AG09309 (cell line): Measurements from ENCODE around the gene FILIP1L.

Source experiments
- DNase-seq: peaks from one replicate; pipeline ENCODE4 v3.0.0-alpha.2; 2010; ENCODE audit warnings: low read depth
- H3K4me3 ChIP-seq: 2 replicates; pipeline ENCODE4 v1.5.1; 2011; ENCODE audit warnings: mild to moderate bottlenecking, low read depth, low read length, moderate library complexity; ENCODE audit not compliant: control insufficient read depth
- CTCF ChIP-seq: IDR thresholded peaks from 2 replicates; pipeline ENCODE4 v1.5.1; 2011; ENCODE audit warnings: mild to moderate bottlenecking, low read depth, low read length, inconsistent platforms; ENCODE audit not compliant: insufficient read depth, control insufficient read depth; ENCODE audit errors: missing control alignments

Gene FILIP1L

DNA sequence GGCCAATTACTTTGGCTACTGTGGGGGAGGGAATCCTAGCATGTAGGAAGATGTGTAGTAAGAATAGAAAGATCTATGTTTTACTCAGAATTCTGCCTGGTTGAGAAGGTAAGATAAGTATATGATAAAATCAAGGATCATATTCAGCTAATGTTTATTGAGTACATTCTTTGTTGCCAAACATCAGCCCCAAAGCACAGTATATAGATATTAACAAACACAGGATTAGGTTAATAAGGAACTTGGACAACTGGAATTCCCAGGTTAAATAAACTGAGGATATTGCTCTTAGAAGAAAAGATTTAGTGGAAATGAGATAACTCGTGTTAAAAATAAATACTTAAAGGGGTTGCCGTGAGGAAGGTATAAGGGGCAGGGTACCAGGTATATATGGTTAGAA, 129.6 kb downstream of the FILIP1L start:
- TF ChIP-seq CTCF: no peak
- no peak for DNase-seq
- H3K4me3 ChIP-seq: no peak overlapping the region

DNA sequence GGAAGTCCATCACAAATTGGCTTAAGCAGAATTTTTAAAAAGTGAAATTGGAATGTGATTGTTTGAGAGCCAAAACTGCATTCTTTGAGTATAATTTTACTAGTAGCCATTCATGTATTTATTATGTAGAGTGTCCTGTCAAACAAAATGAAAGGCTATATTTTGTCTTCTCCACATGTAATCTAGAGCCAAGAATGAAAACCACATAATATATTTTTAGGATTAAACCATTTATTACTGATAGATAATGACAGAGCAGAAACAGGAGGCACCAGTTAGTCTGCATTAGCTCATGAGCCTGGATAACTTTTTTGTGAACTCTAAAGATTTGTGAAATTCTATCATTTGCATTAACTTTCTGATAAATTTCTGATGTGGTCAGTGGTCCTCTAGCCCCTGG, 130.2 kb downstream of the FILIP1L start:
- no peak for TF ChIP-seq CTCF
- H3K4me3 ChIP-seq: no peak overlapping the region
- DNase-seq: no peak

DNA sequence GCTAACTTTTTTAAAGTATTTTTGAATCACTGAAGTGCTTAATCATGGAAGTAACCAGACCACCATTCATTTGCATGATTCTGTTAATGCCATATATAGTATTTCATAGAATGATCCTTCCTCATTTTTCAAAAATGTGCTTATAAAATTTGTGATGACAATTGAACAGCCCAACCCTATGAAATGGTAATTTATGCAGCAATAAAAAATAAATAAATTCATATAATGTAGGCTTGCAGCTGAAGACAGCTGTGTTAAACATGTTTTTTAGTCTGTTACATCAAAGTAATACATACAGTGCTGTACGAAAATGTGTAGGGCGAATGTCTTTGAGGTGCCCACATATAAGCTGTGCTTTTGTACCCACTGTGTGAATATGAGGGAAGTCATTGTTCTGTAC, 131.7 kb downstream of the FILIP1L start:
- no peak for DNase-seq
- TF ChIP-seq CTCF: no peak
- no peak overlapping the region for H3K4me3 ChIP-seq

- no peak for DNase-seq
- TF ChIP-seq CTCF: no peak
Observed at GRCh38 chr3:99981138-99981537, 133.2 kb downstream of the FILIP1L start.

DNA sequence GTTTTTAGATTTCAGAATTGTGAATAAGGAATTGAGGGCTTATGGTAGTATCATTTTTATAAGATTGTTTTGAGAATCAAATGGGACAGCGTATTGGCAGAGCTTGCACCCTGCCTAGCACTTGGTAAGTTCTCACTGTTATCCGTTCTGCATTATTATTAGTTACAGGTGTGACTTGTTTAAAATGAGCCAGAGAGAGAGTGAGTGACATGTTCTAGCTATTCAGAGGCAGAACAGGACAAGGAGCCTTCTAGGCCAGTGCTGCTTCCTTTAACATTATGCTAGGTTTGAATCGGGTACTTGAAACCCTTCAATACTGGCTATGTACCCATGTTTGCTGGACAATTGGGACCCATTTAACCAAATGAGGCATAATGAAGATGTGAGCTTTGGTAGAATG, 133.7 kb downstream of the FILIP1L start:
- DNase-seq: no peak
- no peak for TF ChIP-seq CTCF
- no peak overlapping the region for H3K4me3 ChIP-seq

More at GRCh38 chr3:99981138-99981537, 133.2 kb downstream of the FILIP1L start:
- H3K4me3 ChIP-seq: no peak overlapping the region

DNA sequence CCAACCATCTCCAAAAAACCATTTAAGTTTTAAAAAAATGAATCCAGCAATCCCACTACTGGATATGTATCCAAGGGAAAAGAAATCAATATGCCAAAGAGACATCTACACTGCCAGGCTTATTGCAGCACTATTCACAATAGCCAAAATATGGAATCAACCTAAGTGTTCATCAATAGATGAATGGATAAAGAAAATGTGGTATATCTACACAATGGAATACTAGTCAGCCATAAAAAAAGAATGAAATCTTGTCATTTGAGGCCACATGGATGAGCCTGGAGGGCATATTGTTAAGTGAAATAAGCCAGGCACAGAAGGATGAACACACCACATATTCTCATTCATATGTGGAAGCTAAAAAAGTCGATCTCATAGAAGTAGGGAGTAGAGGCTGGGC, 136.1 kb downstream of the FILIP1L start:
- TF ChIP-seq CTCF: no peak
- no peak overlapping the region for H3K4me3 ChIP-seq
- no peak for DNase-seq

DNA sequence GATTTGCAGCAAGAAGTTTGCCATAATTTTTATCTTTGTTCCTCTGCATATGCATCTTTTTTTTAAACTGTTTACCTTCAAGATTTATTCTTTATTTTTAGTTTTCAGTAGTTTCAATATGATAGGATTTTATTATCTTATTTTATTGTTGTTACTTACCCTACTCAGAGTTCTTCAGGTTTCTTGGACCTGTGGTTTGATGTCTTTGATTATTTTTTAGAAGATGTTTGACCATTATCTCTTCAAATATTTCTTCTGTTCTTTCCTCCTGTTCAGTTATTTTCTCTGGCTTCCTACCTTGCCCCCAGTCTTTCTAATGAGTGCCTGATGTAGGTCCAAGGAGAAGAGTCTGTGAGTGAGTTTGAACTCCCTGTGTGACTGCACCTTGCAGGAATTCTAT, 137.7 kb downstream of the FILIP1L start:
- no peak for DNase-seq
- no peak overlapping the region for H3K4me3 ChIP-seq
- TF ChIP-seq CTCF: no peak
